ENCODE results near the gene AHCY.
"Not testable (repeated sequence)": the region's sequence is repeated elsewhere in the genome, so short reads cannot be mapped to it uniquely, and the experiment has no call there.

The AHCY gene

DNA sequence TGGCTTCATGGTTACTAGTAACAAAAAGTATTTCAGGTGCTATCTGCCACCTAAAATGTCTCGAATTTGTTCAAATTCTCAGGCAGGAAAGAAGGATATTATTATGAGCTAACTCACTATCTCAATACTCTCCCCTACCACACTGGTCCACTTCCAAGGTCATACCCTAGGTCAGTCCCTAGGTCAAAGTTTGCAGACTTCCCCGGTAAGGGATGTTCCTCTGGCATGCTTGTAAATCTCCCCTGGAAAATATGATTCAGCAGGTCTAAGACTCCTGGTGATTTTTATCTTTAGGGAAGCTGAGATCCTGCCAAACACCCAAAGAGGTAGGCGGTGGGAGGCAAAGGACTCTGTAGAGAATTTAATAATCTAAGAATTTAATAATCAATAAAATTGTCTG lies 6.7 kb downstream of the AHCY start:
- DNase-seq (ENCODE audit: low read depth), result no peak

DNA sequence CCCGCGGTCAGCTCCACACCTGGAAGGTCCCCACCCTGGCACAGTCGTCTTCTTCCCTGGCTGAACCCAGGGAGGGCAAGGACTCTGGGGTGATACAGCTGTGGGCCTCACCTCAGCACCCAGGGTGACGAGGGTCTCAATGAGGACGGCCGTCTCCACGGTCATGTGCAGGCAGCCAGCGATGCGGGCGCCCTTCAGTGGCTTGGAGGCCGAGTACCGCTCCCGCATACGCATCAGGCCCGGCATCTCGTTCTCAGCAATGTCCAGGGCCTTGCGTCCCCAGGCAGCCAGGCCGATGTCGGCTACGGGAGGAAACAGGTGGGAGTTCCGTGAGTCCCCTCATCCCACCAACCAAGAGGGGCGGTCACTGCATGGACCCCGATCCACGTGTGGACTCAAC lies 7.9 kb downstream of the AHCY start:
- no peak for DNase-seq (ENCODE audit: low read depth)

DNA sequence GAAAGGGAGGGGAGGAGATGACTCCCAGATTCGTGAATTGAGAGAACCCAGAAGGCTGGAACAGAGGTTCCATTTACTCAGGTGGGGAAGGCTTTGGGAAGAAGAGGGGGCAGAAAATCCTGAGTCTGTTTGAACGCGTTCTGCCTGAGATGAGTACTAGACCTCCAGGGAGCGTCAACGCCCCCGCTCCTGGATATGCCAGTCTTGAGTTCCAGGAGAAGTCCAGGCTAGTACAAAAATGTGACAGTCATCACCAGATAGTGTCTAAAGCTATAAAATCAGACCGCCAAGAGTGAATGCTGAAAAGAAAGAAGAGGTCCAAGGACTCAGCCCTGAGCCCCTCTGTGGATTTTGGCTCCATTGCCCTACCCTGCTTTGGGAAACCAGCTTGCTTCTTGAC lies 8.6 kb downstream of the AHCY start:
- no peak for DNase-seq (ENCODE audit: low read depth)

DNA sequence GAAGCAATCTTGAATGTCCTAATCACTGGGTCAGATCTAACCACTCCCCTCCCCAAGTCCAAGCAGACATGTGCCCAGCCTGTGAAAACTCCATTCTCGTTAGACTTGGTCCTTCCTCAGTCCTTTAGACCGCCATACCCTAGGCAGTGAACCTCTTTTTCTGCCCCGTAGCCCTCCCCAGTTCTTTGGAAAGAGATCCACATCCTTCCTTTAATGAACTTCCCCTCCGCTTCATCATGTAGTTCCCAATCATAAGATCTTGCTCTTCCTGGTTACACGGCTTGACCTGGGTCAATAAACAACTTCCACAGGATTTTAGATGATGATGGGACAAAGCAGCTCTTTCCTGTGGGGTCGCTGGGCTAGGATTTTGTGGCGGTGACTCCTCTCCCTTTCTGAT lies 9.6 kb downstream of the AHCY start:
- no peak for DNase-seq (ENCODE audit: low read depth)

DNA sequence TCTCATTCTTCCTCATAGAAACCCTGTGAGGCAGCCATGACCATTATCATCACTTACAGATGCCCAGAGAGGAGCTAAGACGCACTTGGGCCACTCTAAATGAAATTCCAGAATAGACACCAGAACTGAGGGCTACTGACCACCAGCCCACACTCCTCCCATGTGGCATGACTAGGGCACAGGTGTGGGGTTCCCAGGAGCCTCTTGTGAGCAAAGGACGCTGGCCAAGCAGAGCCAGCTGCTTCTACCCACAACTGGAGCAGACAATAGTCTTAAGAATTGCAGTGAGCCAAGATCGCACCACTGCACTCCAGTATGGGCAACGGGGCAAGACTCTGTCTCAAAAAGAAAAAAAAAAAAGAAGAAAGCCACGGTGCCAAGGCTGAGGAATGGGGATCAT lies 10.0 kb downstream of the AHCY start:
- no peak for DNase-seq (ENCODE audit: low read depth)

DNA sequence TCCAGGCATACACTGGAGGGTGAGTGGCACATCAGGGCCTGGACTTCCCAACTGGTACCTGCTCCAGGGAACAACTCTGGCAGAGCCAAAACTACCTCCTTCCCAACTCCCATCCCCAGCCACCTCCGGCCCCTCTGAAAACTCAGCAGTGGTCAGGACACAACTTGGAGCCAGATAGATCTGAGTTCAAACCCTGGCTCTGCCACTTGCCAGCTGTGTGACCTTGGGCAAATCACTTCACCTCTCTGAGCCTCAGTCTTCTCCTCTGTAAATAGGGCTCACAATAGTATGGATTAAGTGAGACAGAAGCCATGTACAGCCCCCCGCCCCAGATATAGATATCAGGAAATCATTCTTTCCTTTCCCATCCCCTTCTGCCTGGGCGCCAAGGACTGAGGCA lies 10.7 kb downstream of the AHCY start:
- DNase-seq (ENCODE audit: low read depth), result no peak

DNA sequence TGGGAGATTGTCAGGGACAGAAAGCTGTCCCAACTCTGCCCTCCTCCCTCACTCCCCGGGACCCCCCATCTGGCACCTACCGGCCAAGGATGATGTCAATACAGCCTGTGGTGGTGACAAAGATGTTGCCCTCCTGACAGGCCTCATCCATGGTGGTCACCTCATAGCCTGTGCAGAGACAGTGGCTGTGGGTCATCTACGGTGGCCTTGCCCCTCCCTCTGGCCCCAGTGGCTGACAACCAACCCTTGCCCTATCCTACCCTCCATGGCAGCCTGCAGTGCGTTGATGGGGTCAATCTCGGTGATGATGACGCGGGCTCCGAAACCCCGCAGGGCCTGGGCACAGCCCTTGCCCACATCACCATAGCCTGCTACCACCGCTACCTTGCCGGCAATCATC lies 12.7 kb downstream of the AHCY start:
- no peak for DNase-seq (ENCODE audit: low read depth)

DNA sequence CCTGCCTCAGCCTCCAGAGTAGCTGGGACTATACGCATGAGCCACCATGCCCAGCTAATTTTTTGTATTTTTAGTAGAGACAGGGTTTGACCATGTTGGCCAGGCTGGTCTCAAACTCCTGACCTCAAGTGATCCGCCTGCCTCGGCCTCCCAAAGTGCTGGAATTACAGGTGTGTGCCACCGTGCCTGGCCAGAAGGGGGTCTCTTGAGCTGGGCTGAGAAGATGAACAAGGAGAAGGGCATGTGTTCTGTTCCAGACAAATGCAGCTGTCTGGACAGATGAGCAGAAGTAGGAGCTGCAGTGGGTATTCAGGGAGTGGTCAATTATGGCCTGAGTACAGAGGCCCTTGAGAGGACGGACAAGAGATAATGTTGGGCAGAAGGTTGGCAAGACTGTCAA lies 15.7 kb downstream of the AHCY start:
- DNase-seq (ENCODE audit: low read depth), result not testable (repeated sequence)

DNA sequence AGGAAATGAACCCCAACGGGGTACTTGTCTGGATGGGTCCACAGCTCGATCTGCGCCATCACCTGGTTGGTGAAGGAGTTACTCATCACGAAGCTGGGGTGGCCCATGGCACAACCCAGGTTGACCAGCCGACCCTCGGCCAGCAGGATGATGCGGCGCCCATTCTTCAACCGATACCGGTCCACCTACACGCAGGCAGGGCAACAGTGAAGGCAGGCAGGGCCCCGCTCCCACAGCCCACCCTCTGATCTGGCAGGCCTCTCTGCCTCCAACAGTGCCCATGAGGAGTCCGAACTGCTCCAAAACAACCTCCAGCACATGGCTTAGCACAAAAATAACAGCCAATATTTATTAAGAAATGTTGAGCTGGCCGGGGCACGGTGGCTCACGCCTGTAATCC lies 17.7 kb downstream of the AHCY start:
- no peak for DNase-seq (ENCODE audit: low read depth)

DNA sequence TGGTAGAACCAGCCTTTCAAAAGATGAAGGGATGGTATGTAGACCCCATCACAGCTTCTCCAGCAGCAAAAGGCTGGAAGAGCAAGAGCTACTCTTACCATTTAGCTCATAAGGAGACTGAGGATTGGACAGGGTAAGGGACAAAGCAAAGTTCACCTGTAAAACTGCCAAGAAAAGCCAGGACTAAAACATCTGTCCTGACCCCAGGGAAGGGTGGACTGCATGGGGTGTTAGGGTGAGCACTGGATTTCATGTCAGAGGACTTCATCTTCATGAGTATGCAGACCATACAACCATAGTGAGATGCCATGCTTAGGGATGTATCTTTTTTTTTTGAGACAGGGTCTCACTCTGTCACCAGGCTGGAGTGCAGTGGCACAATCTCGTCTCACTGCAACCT lies 19.3 kb downstream of the AHCY start:
- no peak for DNase-seq (ENCODE audit: low read depth)

DNA sequence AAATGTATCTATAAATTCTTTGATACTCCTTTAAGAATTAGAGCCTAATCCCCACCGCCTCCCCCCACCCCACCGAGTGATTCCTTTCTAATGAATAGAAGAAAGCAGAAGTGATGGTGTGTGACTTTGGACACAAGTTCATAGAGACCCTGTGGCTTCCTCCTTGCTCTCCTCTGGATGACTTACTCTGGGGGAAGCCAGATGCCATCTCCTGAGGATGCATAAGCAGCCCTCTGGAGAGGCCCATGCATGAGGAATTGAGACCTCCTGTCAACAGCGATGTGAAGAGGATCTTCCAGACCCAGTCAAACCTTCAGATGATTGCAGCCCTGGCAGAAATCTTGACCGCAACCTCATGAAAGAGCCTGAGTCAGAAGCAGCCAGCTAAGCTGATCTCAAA lies 21.1 kb downstream of the AHCY start:
- DNase-seq (ENCODE audit: low read depth), result no peak

DNA sequence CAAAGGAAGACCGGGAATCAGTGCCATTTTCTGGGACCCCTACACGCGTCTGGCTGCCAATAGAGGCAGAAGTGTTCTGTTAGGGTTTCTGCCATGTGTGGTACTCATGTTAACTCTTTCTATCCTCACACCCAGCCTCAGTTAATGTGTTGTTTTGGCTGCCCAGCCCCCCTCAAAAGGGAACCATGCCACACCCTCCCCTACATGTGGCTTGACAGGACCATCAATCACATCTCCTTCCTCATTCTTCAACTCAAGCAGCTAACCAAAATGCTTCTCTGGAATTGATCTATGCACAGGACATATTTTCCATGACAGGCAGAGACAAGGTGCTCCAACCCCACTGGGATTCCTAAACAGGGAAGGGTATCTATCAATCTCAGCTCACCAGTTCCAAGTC lies 22.0 kb downstream of the AHCY start:
- DNase-seq (ENCODE audit: low read depth), result no peak

DNA sequence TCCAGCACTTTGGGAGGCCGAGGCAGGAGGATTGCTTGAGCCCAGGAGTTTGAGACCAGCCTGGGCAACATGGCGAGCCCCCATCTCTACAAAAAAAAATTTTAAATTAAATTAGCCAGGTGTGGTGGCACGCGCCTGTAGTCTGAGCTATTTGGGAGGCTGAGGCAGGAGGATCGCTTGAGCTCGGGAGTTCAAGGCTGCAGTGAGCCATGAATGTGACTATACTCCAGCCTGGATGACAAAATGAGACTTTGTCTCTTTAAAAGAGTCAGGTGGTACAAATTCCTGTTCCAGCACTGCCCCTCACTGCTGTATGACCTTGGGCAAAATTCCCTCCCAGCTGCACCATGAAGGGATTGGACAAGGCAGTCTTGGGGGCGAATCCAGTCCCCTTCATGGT lies 28.5 kb downstream of the AHCY start:
- DNase-seq (ENCODE audit: low read depth), result no peak

DNA sequence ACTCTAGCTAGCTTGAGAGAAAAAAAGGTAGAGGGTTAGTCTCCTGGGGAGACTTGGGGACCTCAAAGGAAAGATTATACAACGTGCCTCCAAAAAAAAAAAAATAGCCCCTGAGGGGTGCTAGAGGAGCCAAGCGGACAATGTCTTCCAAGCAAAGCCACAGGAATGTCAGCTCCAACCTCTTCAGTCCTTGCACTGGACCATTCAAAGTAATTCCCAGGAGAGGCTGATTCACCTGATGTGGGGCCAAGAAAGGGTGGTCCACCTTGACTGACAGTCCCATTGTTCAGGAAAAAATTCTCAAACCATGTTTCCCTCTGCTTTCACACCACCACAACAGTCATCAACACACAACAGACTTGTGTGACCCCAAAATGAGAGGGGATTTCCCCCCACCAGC lies 31.2 kb downstream of the AHCY start:
- peak; percentile 45 for DNase-seq (ENCODE audit: low read depth)

DNA sequence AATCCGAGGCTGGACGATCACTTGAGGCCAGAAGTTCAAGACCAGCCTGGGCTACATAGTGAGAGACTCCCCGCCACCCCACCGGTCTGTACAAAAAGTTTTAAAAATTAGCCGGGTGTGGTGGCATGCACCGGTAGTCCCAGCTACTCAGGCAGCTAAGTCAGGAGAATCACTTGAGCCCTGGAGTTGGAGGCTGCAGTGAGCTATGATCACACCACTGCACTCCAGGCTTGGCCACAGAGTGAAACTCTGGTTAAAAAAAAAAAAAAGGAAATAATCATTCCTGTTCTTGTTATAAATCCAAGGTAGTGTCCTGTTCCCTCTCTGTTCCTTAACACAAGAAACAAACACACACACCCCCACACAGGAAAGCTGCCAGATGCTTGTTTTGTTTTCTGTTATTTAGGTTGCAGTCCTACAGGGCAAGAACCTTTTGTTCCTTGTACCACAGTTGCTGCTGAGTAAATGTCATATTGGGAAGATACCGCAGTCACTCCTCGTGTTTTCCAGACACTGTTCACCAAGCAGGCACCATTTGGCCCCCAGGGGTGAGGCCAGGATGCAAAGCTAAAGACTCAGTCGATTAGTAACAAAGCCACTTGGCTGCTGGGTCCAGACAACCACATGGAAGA lies 33.0 kb downstream of the AHCY start:
- no peak for DNase-seq (ENCODE audit: low read depth)

DNA sequence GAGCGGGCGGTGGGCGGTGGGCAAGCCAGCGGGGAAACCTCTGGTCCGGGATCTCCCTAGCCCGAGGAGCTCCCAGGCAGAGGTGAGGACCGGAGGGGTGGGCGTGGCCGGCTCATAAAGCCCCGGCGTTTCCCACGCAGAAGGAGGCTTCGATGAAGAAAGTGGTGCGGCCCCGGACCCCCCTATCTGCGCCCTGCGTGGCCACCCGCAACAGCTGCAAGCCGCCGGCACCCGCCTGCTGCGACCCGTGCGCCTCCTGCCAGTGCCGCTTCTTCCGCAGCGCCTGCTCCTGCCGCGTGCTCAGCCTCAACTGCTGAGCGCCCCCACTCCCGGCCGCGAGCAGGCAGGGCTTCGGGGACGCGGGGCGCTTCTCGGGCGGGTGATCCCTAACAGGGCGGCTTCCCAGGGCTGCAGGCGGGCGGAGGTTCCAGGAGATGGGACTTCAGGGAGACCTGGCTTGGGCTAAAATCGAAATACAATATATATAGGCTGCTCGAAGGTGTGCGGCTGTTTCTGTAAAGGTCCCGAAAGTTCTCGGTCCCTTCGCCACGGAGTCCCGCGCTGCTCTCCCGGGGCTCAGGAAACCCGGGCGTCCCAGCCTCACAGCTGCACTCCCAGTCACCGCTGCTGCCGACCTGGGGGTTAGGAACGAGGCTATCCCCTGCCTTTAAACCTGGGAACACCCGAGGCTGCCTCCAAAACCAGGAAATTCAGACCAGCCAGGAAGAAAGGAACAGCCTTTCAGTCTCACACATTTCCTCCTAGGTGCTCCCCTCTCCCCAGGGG lies 34.1 kb downstream of the AHCY start:
- DNase-seq (ENCODE audit: low read depth), result no peak

DNA sequence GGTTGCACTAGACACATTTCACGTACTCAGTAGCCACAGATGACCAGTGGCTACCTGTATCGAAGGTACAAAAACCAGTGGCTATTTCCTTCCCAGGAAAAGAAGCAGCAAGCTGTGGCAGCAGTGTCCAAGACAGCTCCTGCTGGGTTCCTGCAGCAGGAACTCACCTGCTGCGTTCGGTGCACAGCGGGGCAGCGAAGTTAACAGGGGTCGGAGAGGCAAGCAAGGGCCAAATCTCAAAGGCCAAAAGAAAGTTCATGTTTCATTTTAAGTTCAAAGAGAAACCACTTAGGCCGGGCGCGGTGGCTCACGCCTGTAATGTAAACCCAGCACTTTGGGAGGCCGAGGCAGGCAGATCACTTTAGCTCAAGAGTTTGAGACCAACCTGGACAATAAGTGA lies 35.0 kb downstream of the AHCY start:
- DNase-seq (ENCODE audit: low read depth), result no peak

DNA sequence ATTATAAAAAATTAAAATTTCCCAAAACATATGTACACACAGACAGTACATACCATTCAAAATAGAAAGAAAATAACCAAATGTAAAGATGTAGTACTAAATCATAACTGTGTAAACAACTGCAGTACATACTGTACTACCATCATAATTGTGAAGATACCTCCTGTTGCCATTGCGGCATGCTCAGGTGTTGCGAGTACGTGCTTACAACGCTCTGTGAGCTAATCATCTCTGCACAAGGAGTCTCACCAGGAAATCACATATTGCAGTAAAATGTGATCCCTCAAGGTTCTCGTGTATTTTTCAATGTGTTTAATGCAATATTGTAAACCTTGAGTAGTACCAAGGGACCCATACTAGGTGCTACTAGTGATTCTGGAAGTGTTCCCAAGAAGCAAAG lies 39.0 kb downstream of the AHCY start:
- no peak for DNase-seq (ENCODE audit: low read depth)

DNA sequence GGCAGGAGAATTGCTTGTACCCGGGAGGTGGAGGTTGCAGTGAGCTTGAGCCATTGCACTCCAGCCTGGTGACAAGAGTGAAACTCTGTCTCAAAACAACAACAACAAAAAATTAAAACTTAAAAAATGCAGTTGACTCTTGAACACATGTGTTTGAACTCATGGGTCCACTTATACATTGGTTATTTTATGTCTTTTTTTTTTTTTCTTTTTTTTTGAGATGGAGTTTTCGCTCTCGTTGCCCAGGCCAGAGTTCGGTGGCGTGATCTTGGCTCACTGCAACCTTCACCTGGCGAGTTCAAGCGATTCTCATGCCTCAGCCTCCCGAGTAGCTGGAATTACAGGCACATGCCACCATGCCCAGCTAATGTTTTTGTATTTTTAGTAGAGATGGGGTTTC lies 39.7 kb downstream of the AHCY start:
- DNase-seq (ENCODE audit: low read depth), result not testable (repeated sequence)

DNA sequence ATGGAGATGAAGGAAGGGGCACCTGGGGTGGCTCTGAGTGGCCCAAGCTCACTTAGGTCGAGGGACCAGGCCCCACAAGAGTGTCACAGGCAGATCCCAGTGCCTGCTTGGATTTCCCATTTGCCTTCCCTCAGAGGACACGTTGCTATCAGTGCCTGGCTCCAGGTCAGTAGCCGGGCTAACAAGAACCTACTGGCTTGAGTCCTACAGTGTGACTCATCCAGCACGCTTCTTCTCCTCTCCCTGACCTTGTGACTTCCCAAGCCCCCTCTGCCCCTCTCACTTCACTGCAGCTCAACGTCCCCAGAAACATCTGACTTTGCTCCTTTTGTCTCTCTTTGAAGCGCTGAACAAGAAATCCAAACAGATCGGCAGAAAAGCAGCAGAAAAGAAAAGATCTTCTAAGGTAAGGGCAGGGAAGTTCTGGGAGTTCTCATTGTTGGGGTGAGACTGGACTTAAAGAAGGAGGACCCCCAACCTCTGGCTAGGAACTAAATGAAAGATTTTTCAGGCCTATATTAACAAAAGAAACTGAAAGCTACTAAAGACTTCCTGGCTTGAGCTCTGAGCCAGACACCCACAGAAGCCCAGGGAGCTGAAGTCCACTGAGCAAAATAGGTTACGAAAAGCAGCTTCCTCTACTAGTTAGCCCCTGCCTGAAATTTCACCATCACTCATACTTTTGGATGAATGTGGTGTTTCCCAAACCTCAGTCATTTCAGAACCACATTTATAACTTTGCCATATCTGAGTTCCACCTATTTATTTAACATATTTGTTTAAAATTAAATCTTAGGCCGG lies 40.5 kb downstream of the AHCY start:
- DNase-seq (ENCODE audit: low read depth), result no peak

DNA sequence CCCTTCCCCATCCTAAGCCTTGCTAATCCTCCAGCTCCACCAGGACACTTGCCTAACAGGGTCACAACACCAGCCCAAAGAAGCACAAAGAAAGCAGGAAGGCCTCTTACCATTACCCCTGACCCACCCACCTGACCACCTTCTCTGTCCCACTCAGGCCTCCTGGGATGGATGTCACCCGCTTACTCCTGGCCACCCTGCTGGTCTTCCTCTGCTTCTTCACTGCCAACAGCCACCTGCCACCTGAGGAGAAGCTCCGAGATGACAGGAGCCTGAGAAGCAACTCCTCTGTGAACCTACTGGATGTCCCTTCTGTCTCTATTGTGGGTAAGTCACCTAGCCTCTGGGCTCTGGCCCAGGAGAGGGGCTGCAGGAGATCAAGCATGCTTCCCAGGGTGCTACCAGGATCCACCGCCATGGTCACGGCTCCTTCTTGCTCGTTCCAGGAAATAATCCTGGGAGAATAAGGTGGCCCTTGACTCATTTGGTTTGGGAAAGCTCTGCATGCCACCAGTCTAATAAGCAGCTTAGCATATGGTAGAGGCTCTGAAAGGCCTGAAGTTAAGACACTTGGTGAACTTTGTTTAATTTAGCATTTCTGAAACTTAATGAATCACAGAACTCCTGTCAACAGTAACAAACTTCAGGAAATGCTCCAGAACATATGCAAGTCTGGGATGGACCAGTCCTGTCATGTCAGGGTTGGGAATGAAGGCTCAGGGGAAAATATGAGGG lies 42.8 kb downstream of the AHCY start:
- no peak for DNase-seq (ENCODE audit: low read depth)

DNA sequence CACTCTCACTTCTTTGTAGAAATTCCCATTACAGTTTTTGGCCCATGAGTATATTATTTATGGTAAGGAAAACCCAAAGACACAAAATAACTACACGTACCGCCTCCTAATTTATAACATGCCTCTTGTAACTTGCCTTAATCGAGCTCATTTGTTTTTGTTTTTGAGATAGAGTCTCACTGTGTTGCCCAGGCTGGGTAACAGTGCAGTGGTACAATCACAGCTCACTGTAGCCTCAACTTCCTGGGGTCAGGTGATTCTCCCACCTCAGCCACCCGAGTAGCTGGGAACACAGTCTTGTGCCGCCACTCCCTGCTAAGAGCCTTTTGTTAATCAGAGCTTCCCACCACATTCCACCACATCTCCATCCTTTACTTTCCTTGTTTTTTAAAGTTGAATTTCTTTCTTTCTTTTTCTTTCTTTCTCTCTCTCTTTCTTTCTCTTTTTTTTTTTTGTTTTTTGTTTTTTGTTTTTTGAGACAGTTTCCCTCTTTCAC lies 46.5 kb downstream of the AHCY start:
- no peak for DNase-seq (ENCODE audit: low read depth)
